OCI-LY3 (cell line): ENCODE measurements around the gene LRRC1.

Experiments used
- H2AFZ ChIP-seq: fragments of 200-600, 300-600 bp; shearing (Covaris generic); 2 replicates; pipeline ENCODE4 v1.6.0; 2014; ENCODE audit warnings: antibody characterized with exemption, low read depth, low read length
- H3K27ac ChIP-seq: fragments of 200-600, 300-600 bp; sonication (generic); 2 replicates; pipeline ENCODE4 v1.5.1; 2014; ENCODE audit warnings: mild to moderate bottlenecking, low read length, moderate library complexity, mixed read lengths
- H3K27me3 ChIP-seq: fragments of 200-600, 300-600 bp; sonication (generic); 2 replicates; pipeline ENCODE4 v1.6.1; 2014; ENCODE audit warnings: low read depth, low read length, mixed read lengths
- H3K36me3 ChIP-seq: fragments of 200-600, 300-600 bp; sonication (generic); replicated peaks from 2 replicates; pipeline ENCODE3; 2014; ENCODE audit warnings: low read depth, low read length, mixed read lengths
- H3K4me1 ChIP-seq: fragments of 300-600, 200-600 bp; sonication (generic); 2 replicates; pipeline ENCODE4 v1.6.1; 2014; ENCODE audit warnings: low read length, mixed read lengths
- H3K4me2 ChIP-seq: fragments of 200-600, 300-600 bp; sonication (generic); 2 replicates; pipeline ENCODE4 v1.6.1; 2014; ENCODE audit warnings: low read length, mixed read lengths
- H3K4me3 ChIP-seq: fragments of 300-600, 200-600 bp; sonication (generic); 2 replicates; pipeline ENCODE4 v1.5.1; 2014; ENCODE audit warnings: antibody characterized with exemption, mild to moderate bottlenecking, low read length, moderate library complexity
- H3K79me2 ChIP-seq: fragments of 300-600, 200-600 bp; shearing (Covaris generic); 2 replicates; pipeline ENCODE4 v1.6.1; 2014; ENCODE audit warnings: mild to moderate bottlenecking, low read length, mixed read lengths
- H3K9ac ChIP-seq: fragments of 300-600, 200-600 bp; shearing (Covaris generic); 2 replicates; pipeline ENCODE4 v1.6.0; 2014; ENCODE audit warnings: mild to moderate bottlenecking, low read length, moderate library complexity
- H3K9me3 ChIP-seq: fragments of 200-600, 300-600 bp; shearing (Covaris generic); 2 replicates; pipeline ENCODE4 v1.6.1; 2014; ENCODE audit warnings: low read length, mixed read lengths; ENCODE audit not compliant: insufficient read depth
- H4K20me1 ChIP-seq: fragments of 200-600, 300-600 bp; sonication (generic); 2 replicates; pipeline ENCODE4 v1.6.1; 2016; ENCODE audit warnings: low read length, mixed read lengths; ENCODE audit not compliant: insufficient read depth
- EZH2phosphoT487 ChIP-seq: fragments of 200-600 bp; shearing (Covaris generic); IDR thresholded peaks from 2 replicates; pipeline ENCODE4 v1.6.1; 2018; ENCODE audit warnings: antibody characterized with exemption, mixed run types, low read depth
- TF ChIP-seq, protein P1 (sequence below): fragments of 200-600, 300-600 bp; sonication (generic); IDR thresholded peaks from 2 replicates; pipeline ENCODE4 v1.5.1; 2014; ENCODE audit warnings: antibody characterized with exemption, low read length, low read depth

LRRC1 gene

DNA sequence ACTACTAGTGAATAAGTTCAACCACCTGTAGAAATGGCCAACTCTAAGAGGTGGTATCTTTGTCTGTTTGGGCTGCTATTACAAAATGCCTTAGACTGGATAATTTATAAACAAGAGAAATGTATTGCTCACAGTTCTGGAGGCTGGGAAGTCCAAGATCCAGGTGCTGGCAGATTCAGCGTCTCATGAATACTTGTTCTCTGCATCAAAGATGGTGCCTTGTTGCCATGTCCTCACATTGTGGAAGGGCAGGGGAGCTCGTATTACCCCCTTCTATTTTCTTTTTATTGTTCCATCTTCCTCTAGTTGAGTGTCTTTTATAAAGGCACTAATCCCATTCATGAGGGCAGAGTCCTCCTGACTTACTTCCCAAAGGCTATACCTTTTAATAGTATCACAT is 58.0 kb downstream of the LRRC1 start:
- Histone ChIP-seq H3K36me3 (no peaks in the 10 kb centered on the region), H3K4me3 (no peak overlapping the region), H3K4me1 (peaks cover 16% of the 10 kb centered on the region), H3K79me2 (no peaks in the 10 kb centered on the region), H3K9me3 (no peaks in the 10 kb centered on the region), H4K20me1 (no peaks in the 10 kb centered on the region), H3K27me3 (no peaks in the 10 kb centered on the region), H3K9ac (no peak overlapping the region), H2AFZ (no peak overlapping the region), H3K4me2 (no peak overlapping the region), H3K27ac (no peak overlapping the region)
- no peak for TF ChIP-seq EZH2phosphoT487
- TF ChIP-seq, protein P1, sequence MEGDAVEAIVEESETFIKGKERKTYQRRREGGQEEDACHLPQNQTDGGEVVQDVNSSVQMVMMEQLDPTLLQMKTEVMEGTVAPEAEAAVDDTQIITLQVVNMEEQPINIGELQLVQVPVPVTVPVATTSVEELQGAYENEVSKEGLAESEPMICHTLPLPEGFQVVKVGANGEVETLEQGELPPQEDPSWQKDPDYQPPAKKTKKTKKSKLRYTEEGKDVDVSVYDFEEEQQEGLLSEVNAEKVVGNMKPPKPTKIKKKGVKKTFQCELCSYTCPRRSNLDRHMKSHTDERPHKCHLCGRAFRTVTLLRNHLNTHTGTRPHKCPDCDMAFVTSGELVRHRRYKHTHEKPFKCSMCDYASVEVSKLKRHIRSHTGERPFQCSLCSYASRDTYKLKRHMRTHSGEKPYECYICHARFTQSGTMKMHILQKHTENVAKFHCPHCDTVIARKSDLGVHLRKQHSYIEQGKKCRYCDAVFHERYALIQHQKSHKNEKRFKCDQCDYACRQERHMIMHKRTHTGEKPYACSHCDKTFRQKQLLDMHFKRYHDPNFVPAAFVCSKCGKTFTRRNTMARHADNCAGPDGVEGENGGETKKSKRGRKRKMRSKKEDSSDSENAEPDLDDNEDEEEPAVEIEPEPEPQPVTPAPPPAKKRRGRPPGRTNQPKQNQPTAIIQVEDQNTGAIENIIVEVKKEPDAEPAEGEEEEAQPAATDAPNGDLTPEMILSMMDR = no peak

DNA sequence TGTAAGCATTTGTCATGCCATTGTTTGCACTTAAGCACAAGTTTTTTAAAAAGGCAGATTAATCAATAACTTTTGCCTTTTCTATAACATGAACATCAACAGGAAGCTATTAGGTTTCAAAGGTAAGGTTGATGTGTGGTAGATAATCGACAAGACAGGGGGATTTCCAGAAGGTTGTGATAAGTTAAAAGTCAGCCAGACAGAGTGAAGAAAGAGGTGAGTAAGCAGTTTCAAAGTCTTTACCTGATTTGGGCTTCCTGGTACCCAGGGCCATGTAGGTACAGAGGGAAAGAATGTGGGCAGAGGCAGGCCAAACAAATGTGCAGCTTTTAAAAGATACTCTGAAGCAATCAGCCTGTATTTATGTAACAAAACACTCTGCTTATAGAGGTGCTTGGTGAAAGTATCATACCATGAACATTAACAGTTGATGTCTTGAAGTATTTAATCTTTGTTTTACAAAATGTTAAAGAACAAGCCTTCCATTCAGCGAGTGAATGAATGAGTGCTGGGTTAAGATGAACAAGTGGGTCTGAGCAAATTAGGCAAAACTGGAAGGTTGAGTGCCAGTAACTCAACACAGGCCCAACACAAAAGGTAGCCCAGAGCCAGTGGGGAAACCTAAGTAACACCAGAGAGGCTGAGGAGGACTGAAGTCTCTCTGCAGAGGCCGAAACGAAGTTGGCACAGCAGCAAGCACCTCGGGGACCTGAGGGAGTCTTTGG is 60.2 kb downstream of the LRRC1 start:
- H3K79me2 ChIP-seq = no peaks in the 10 kb centered on the region
- H3K9ac ChIP-seq = no peak overlapping the region
- no peaks in the 10 kb centered on the region for H3K9me3 ChIP-seq
- H2AFZ ChIP-seq = no peak overlapping the region
- peak overlapping the region; percentile 10 for H3K4me2 ChIP-seq
- no peak overlapping the region for H3K4me3 ChIP-seq
- peaks cover 16% of the 10 kb centered on the region for H3K4me1 ChIP-seq
- H3K36me3 ChIP-seq = no peaks in the 10 kb centered on the region
- TF ChIP-seq, protein P1 = no peak
- no peaks in the 10 kb centered on the region for H4K20me1 ChIP-seq
- H3K27ac ChIP-seq = no peak overlapping the region
- H3K27me3 ChIP-seq = no peaks in the 10 kb centered on the region

DNA sequence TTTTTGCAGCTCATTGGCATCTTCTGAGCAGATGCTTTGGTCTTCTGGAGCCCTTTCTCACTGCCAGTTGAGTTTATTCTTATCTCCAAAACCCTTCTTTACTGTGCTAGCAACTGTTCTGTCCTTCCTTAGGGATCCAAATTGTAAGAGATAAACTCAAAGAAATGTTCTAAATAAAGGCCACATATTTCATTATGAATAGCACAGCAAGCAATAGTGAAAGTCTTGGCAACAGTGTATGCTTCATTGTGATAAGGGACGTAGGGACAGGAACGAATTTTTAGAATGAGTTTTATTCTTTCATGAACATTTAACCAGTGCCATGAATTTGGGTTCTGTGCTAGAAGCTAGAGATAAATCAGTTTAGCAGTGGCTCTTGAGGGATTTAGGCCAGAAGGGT is 61.1 kb downstream of the LRRC1 start:
- Histone ChIP-seq H2AFZ (no peak overlapping the region), H3K9ac (no peak overlapping the region), H3K4me2 (no peak overlapping the region), H3K9me3 (no peaks in the 10 kb centered on the region), H3K27ac (no peak overlapping the region), H3K4me3 (no peak overlapping the region), H3K36me3 (no peaks in the 10 kb centered on the region), H4K20me1 (no peaks in the 10 kb centered on the region), H3K4me1 (peaks cover 16% of the 10 kb centered on the region), H3K27me3 (no peaks in the 10 kb centered on the region), H3K79me2 (no peaks in the 10 kb centered on the region)
- no peak for TF ChIP-seq EZH2phosphoT487
- TF ChIP-seq, protein P1 = no peak

DNA sequence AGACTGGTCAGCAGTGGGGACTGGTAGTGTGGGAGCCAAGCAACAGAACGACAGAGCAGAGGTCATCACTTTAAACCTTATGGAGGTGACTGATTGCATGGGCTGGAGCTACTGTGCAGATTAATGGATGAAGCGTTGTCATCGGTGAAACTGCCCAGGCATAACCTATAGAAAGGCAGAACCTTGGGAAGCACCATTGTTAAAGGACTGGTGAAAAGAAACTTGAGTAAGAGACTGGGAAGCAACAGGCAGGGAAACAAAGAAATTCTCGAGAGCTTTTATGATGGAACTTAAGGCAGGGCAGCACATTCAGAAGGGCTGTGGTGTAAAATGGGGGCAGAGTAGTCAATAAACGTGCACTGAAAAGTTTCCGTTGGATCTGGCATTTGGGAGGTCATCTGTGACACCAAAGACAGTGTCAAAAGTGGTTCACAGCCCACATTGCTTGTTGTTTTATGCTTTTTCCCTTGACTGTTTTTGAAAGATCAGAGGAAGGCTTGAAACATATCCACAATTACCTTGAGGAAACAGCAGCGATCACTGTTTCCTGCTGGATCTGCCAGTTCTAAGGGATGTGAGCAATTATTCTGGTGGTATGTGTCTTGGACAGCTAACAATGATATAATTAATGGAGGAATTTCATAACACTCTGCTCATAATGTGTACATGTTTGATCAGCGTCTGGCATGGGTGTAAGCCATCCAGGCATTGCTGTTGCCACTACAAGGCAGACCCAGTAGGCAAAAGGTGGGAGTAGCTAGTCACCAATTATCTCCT is 62.7 kb downstream of the LRRC1 start:
- no peaks in the 10 kb centered on the region for H4K20me1 ChIP-seq
- TF ChIP-seq EZH2phosphoT487 = no peak
- peaks cover 16% of the 10 kb centered on the region for H3K4me1 ChIP-seq
- H3K4me3 ChIP-seq = no peak overlapping the region
- H3K4me2 ChIP-seq = no peak overlapping the region
- no peaks in the 10 kb centered on the region for H3K36me3 ChIP-seq
- H3K27ac ChIP-seq = no peak overlapping the region
- no peak overlapping the region for H2AFZ ChIP-seq
- no peaks in the 10 kb centered on the region for H3K27me3 ChIP-seq
- H3K9me3 ChIP-seq = no peaks in the 10 kb centered on the region
- no peaks in the 10 kb centered on the region for H3K79me2 ChIP-seq
- no peak overlapping the region for H3K9ac ChIP-seq
